HG03066 (cell line): ENCODE results near the gene CLCNKB.
"Not testable (repeated sequence)": the region's sequence is repeated elsewhere in the genome, so short reads cannot be mapped to it uniquely, and the experiment has no call there.

Experiments
- ATAC-seq: cut with Tn5 transposase; IDR thresholded peaks from one replicate; pipeline ENCODE4 v1.9.1; 2021; ENCODE audit warnings: low read depth; ENCODE audit not compliant: unreplicated experiment

Gene CLCNKB

DNA sequence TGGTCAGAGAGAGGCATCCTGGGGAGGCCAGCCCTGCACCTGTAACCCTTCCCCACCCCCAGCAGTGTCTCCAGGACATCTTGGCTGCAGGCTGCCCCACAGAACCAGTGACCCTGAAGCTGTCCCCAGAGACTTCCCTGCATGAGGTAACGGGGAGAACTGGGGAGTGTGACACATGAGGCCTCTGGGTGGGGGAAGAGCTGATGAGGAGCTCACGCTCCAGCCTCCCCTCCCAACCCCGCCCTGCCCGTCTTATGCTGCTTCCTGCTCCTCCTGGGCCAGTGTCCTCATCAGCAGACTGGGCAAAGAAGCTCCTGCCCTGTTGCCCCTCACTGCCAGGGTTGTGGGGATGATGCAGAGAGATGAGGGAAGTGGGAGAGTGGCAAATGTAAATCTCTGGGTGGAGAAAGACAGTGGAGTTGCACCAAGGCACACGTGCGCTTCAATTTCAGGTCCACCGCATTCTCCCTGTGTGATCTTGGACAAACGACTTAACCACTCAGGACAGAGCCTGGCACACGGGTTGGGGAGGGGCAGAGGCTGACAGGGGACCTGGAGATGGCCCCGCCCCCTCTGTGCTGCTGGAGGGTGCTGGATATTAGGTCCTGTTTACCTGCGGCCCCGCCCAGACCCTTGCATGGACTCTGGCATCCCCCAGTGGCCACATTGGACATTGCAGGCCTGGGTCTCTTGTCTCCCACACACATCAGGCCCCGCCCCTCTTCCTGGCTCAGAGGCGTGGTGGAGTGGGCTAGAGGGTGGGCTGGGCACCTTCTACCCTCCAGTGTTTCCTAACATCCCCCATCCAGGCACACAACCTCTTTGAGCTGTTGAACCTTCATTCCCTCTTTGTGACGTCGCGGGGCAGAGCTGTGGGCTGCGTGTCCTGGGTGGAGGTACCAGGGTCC is 12.3 kb downstream of the CLCNKB start:
- ATAC-seq: no peak

DNA sequence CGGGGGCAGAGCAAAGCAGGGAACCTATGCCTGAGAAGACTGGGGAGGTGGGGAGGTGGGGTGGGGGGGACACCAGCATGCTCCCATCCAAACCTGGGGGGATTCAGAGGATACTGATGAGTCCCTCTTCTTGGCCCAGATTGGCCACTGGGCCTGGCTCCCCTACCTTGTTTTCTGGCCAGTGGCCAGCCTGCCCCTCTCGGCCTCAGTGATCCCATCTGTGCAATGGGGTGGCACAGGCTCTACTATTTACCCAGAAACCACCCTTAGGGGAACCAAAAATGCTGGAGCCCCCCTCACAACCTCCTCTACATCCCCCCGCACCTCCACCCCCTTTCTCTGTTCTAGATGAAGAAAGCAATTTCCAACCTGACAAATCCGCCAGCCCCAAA is 12.9 kb downstream of the CLCNKB start:
- not testable (repeated sequence) for ATAC-seq

DNA sequence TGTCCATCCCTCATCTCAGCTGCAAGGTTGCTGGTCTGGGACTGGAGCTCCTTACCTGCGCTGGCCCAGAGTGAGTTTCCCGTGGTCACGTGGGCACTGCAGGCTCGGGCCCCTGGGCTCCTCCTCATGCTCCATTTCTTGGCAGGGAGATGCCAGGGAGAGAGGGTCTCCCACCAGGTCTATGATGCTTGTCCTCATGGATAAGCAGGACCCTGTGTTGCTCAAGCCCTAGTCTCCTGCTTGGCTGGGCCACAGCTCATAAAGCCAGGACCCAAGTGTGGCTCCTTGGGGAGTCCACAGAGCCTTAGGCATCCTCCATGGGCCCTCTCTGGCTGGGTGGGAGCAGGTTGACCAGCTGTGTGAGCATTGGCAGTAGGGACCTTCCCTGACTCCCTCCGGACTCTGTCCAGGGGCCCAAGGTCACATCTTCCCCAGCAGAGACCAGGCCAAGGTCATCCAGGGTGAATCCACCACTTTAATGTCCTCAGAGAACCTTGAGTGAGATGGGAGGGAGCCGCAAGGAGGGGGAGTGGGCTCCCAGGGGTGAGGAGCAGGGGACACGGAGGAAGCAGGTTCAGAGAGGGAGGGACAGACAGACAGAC is 13.8 kb downstream of the CLCNKB start:
- not testable (repeated sequence) for ATAC-seq

DNA sequence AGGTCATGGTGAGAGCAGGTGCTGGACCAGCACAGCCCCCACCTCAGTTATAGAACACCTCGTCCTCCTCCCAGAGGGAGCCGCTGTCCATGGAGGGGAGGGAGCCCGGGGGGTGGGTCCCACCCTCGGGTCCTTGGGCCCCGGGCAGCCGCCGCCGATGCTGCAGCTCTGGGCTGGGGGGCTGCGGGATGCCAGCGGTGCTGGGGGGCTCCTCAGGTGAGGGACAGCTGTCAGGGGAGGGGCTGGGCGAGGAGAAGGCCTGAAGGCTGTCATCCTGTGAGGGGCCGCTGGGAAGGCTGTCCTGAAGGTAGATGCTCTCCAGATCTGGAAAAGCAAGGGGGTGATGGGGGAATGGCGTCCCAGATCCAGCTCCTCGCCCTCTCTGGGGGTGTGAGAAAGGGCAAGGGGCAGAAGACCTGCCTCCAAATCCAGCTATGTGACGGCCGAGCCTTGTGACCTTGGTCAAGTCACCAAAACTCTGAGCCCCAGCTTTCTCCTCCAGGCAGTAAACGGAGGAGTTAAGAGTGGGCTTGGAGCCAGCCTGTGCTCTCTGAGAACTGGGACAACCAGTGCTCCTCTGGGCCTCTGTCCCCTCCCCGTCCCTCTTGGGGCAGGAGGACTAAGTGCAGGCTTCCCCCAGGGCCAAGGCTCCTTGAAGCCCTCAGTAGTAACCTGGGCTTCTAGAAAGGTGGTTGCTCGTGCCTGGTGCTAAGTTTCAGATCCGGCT is 15.0 kb downstream of the CLCNKB start:
- ATAC-seq: not testable (repeated sequence)

DNA sequence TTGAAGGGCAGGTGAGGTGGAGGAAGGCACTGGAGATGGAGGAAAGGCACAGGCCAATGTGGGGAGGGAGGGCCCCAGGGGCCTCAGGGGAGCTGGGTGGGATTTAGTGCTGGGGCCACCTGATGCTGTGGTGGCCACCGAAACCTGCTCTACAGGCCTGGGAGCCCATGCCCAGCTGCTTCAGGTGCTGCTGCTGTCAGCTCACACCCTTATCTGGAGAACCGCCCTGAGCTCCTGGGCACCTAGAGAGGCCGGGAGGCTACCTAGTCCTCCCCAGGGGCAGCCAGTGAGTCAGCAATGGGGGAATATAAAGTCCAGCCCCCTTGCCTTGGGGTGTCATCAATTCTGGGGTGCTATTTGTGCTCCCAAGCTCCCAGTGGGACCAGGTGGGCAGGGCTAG is 17.7 kb downstream of the CLCNKB start:
- ATAC-seq: no peak

DNA sequence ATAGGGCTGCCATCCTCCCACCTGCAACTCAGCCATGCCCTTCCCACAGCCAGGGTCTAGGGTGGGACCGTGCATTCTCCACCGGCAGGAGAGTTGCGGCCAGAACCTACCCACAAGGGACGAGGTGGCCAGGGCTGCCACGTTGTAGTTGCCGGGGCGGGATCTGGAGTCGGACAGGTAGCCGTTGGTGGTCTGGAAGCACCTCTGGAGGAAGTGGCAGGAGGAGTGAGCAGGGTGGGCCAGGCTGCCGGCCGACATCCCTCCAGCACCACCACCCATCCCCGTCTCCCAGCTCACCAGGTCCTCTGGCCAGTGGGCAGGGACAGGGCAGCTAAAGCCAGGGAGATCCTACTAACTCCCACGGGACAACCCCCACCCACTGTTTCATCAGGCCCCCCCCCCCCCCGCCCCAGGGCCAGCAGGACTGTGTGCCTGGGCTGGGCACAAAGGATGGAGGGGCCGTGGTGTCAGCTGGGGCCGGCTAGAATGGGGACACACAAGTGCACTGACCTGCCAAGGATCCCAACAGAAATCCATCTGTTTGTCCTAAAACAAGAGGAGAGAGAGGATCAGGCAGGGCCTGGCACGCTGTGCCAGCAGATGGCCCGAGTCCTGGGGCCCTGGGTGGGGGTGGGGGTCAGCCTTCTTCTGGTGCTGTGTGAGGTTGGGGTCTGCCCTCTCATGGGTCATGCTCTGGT is 18.6 kb downstream of the CLCNKB start:
- ATAC-seq: not testable (repeated sequence)

DNA sequence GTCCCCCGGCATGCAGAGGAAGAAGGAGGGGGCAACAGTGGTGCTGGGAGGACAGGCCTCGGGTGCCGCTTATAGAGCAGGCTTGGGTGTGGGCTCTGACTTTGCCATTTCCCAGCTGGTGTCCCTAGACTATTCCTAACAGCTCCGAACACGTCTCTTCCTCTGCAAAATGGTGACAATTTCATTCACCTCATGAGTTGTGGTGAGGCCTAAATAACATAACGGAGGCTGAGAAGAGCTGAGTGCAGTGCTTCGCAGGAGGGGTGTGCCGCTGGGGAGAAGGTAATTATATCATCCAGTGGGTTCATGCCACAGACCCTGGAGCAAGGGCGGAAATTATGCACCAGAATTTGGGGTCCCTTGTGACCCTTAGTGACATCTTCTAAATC is 19.1 kb downstream of the CLCNKB start:
- ATAC-seq: not testable (repeated sequence)

DNA sequence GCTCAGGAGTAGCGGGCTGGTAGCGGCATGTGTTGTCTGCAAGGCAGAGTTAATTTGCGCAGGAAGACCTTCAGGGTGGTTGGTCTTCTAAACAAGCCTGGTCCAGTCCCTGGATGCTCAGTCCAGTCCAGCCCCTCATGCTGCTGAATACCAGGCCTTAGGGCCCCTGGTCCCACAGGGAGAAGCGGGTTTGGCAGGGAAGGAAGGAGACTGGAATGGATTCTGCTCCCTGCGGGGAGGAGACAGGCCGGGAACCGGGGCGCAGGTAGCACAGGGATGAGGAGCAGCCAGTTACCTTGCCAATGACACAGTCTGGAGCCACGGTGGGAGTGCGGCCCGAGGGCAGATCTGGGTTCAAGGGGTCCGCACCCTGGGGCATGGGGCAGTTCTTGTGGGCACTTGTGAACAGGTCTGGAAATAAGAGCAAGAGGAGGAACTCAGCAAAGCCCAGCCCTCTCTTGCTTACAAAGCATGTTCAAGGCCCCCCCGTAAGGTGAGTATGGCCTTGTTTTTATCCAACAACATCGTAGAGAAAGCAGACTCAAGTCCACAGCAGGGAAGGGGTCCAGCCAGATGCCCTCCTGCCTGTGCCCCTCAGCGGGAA is 19.7 kb downstream of the CLCNKB start:
- no peak for ATAC-seq

DNA sequence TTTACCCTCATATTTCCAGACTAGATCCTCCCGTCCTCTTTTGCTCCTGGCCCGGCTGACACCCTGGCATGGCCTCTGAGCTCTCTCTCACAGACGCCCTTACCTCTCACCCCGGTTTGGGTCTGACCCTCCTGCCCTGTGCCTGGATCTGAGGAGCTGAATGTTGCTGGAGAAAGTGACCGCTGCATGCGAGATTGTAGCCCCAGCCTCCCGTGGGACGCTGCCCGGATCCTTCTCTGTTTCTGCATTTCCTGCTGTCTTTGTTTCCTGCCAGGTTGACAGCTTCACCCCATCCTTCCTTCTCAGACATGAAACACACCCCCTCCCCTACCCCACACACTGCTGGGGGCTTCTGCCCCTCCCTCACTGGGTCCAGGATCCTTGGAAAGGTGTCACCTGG is 20.3 kb downstream of the CLCNKB start:
- ATAC-seq: no peak

DNA sequence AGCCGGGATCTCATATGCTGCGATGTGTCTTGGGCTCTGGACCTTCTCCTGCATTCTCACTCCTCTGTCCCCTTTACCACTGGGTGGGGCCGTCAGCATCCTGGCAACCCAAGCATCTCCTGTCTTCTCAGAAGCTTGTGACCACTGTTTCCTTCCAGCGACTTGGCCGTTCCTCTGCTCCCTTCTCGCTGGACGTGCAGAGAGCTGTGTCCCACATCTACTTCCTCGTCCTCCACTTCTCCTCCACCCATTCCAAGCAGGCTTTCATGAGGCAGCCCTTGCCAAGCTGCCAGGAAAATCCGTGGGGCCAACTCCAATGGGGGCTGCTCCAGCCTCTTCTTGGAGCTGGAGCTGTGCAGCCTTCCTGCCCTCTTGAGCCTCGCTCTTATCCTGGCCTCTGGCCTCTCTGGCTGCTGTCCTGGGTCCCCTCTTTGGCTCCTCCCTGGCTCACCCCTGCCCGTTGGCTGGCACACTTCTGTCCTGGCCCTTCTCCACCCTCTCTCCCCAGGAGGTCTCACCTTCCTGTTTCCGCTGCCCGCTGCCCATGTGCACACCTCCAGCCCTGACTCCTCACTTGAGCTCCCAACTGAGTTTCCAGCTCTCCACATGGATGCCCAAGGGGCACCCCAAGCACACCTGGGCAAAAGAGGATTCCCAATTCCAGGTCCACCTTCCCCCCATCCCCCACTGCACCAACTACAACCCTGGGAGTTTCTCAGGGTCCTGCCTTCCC is 21.1 kb downstream of the CLCNKB start:
- ATAC-seq: no peak

DNA sequence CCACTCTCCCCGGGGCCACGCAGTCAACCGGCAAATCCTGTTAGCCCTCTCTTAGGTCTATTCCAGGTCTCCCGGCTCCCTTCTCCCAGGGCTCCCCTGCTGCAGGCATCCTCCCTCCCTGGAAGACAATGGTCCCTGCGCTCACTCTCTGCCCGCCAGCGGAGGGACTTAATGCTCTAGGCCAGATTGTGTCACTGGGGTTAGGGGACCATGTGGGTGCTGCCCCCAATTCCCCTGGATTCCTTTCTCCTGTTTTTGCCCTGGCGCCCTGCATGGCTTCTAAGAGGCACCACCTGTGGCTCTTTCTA is 21.6 kb downstream of the CLCNKB start:
- no peak for ATAC-seq

DNA sequence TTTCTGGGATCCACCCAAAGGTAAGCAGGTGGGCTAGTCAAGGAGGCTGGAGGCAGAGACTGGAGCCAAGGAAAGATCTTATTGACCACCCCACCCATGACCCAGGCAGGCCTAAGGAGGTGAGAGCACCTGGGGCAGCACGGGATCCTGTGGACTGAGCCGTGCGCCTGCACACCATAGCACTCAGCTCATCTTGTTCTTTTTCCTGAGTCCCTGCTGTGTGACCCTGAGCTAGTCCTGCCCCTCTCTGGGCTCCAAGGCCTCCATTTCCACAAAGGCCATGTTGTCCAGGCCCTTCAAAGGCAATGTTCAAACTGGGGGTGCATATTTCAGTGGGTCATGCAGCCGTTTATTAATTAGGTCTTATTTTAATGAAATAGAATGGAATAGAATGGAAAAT is 22.7 kb downstream of the CLCNKB start:
- no peak for ATAC-seq

DNA sequence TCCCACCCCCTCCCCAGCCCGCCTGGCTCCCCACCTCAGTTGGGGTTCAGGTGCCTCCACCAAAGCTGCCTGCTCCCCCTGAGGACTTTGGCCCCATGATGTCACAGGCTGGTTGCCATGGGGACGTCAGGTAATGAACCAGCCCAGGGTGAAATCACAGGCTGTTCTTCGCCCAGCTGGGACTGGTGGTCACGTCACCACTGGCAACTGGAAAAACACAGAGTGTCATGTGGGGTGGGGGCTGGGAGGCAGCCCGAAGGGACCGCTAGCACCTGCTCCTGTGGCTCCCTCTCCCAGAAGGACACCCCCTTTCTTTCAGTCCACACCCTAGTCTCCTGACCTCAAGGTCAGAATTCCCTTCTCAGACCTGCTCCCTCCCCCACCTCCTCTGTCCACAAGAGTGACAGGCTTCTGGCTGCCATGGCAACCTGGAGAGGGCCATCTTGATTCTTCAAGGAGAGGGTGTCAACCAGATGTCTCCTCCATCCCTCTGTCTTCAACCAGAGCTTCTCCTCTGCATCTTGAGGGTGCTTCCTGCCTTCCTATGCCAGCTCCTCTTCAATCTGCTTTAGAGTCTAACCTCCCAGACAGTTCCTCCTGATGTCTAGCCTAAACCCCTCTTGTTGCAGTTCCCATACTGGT is 23.7 kb downstream of the CLCNKB start:
- ATAC-seq: no peak

DNA sequence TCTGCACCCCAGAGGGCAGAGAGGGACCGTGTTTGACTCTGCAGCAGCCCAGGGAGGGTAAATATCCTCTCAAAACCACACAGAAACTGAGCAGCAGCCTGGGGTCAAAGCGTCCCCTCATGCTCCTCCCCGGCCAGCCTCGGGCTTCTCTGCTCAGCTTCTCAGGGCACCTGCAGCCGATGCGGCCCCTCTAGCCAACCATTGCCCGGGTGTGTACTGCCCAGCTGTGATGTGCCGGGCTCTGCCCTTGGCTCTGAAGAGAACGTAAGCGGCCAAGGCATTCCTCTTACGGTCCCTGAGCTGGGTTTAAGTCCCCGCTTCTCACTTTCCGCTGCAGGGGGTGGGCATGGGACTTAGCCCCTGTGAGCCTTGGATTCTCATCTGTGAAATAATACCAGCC is 24.4 kb downstream of the CLCNKB start:
- ATAC-seq: no peak

DNA sequence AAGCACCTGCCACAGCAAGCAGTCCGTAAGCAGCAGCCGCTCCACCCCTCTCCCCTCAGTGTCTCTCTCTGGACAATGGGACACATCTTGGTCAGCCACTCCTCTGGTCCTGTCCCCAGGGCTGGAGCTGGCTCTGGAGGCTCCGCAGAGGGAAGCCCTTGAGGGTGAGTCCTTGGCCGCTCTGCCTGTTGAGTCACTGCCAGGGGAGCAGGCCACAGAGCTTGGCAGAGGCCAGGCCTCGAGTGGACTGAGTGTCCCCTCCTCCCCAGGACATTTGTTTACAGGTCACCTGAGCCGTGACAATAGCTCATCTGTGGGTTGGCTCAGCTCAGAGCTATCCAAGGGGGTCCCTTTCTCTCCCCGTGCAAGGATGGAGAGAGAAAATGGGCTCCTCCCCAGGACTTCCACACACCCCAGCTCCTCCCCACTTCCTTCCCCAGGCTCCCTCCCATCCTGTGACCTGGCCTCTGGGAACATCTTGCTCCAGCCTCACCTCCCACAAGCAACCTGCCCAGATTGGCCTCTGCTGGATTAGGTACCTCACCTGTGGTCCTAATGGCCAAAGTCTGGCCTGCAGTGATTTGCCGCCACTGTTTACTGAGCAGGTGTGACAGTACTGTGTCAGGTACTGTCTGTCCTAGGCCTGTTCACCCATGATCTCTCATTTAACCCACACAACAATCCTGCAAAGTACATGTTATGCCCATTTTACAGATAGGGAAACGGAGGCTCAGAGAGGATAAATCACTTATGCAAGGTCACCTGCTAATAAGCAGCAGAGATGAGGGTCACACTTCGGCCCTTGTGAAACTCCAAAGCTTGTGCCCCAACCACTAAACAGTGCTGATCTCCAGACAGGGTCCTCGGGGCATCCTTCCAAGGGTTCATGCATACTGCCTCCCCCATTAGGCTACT is 25.0 kb downstream of the CLCNKB start:
- ATAC-seq: no peak

DNA sequence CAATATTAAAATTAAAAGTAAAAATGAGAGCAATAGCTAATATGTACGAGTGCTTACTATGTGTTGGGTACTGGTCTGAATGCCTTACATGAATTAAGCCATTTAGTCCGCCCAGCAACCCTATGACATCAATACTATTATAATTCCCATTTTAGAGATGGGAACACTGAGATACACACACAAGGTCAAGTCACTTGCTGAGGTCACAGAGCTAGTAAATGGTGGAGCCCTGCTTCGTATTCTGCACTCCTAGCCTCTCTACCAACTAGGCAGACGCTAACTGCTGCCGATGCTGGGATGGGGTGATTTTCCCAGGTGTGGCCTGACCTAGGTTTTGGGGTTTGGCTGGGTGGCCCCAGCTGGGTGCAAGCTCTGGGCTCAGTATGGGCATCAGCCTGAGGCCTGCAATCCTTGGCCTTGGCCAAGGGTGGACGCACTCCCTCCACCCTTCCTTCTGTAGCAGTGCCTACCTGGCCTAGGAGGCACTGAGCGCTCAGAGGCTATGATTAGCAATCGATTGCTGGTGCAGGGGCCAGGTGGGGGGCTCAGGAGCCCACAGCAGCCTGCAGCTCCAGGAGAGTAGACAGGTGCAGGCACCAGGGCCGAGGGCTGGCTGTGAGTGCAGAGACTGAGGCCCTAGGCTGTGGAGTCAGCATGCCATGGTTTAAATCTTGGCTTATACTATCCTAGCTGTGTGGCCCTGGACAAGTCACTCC is 27.2 kb downstream of the CLCNKB start:
- no peak for ATAC-seq

DNA sequence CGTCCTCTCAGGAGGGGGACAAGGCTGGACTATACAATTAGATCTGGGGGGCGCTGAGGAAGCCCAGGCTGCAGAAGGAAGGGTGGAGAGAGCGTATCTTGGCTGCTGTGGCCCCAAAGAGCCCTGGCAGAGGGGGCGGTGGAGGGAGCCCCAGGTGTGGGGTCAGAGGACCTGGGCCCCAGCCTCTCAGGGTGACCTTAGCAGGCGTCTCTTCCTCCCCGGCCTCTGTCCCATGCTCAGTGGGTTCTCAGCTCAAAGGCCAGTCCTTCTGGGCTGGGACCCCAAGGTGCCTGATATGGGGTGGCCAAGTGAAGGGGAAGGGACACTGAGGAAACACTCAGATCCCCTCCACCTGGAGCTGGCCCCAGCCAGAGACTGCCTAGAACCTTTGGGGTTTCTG is 28.0 kb downstream of the CLCNKB start:
- no peak for ATAC-seq

DNA sequence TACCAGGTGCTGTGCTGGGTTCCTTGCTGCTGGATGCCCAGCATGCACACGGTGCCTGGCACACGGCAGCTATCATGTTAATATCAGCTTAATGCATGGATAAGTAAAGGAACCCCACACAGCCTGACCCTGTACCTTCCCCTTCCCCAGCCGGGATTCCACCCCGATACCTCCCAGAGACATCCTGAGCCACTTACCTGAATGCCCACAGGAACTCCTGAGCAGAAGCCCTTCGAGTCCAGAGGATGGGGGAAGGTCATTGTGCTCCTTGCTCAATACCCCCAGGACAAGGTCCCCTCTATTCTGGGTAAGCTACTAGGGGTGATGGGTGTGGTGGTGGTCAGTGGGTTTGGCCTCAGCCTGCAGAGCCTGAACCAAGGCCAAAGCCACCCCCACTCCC is 28.5 kb downstream of the CLCNKB start:
- no peak for ATAC-seq
